Measurements from ENCODE around the gene RCCD1.
"Not testable (repeated sequence)": the region's sequence is repeated elsewhere in the genome, so short reads cannot be mapped to it uniquely, and the experiment has no call there.

RCCD1 gene

GRCh38 chr15:90954712-90955623, at the start of gene RCCD1:
RCCD1 (plus strand) TSS chr15:90954884; CDS start chr15:90956735, 1,851 bp downstream.
- DNase-seq (ENCODE audit: low spot score) = peak; percentile 87

GRCh38 chr15:90905306-90906180, 49.1 kb upstream of the RCCD1 start:
- no peak for DNase-seq (ENCODE audit: low spot score)

GRCh38 chr15:90906181-90906849, 48.4 kb upstream of the RCCD1 start:
- no peak for DNase-seq (ENCODE audit: low spot score)

GRCh38 chr15:90907051-90907660, 47.5 kb upstream of the RCCD1 start:
- no peak for DNase-seq (ENCODE audit: low spot score)

GRCh38 chr15:90907838-90908507, 46.7 kb upstream of the RCCD1 start:
- no peak for DNase-seq (ENCODE audit: low spot score)

GRCh38 chr15:90909449-90909848, 45.2 kb upstream of the RCCD1 start:
- DNase-seq (ENCODE audit: low spot score) = not testable (repeated sequence)

- no peak for DNase-seq (ENCODE audit: low spot score)
Observed at GRCh38 chr15:90909976-90910375, 44.7 kb upstream of the RCCD1 start.

- no peak for DNase-seq (ENCODE audit: low spot score)
Observed at GRCh38 chr15:90910441-90911301, 44.0 kb upstream of the RCCD1 start.

- DNase-seq (ENCODE audit: low spot score) = no peak
Observed at GRCh38 chr15:90911302-90911623, 43.4 kb upstream of the RCCD1 start.

- DNase-seq (ENCODE audit: low spot score) = no peak
Observed at GRCh38 chr15:90911906-90912769, 42.5 kb upstream of the RCCD1 start.

GRCh38 chr15:90912770-90913075, 42.0 kb upstream of the RCCD1 start:
- DNase-seq (ENCODE audit: low spot score) = no peak

GRCh38 chr15:90913398-90913944, 41.2 kb upstream of the RCCD1 start:
- no peak for DNase-seq (ENCODE audit: low spot score)

- DNase-seq (ENCODE audit: low spot score) = no peak
Observed at GRCh38 chr15:90914305-90915080, 40.2 kb upstream of the RCCD1 start.

GRCh38 chr15:90915216-90915807, 39.4 kb upstream of the RCCD1 start:
- DNase-seq (ENCODE audit: low spot score) = no peak

- no peak for DNase-seq (ENCODE audit: low spot score)
Observed at GRCh38 chr15:90915808-90916440, 38.8 kb upstream of the RCCD1 start.

- no peak for DNase-seq (ENCODE audit: low spot score)
Observed at GRCh38 chr15:90916461-90916860, 38.2 kb upstream of the RCCD1 start.

- DNase-seq (ENCODE audit: low spot score) = no peak
Observed at GRCh38 chr15:90917569-90917968, 37.1 kb upstream of the RCCD1 start.

Measured in kidney capillary endothelial cell (primary cell).